SU-DHL-6 (cell line): ENCODE data around the gene KAZALD1.

Experiments used
- CTCF ChIP-seq: fragments of 200-600 bp; sonication (generic); IDR thresholded peaks from one replicate; pipeline ENCODE4 v1.5.1; 2017; ENCODE audit warnings: antibody characterized with exemption, mild to moderate bottlenecking, low read length, moderate library complexity; ENCODE audit not compliant: insufficient read depth, poor library complexity, severe bottlenecking
- EZH2phosphoT487 ChIP-seq: fragments of 200-600 bp; sonication (generic), shearing (Covaris generic); conservative IDR thresholded peaks from 2 replicates; pipeline ENCODE4 v1.6.1; 2018; ENCODE audit warnings: mild to moderate bottlenecking, antibody characterized with exemption, low read length, moderate library complexity, mixed read lengths

DNA sequence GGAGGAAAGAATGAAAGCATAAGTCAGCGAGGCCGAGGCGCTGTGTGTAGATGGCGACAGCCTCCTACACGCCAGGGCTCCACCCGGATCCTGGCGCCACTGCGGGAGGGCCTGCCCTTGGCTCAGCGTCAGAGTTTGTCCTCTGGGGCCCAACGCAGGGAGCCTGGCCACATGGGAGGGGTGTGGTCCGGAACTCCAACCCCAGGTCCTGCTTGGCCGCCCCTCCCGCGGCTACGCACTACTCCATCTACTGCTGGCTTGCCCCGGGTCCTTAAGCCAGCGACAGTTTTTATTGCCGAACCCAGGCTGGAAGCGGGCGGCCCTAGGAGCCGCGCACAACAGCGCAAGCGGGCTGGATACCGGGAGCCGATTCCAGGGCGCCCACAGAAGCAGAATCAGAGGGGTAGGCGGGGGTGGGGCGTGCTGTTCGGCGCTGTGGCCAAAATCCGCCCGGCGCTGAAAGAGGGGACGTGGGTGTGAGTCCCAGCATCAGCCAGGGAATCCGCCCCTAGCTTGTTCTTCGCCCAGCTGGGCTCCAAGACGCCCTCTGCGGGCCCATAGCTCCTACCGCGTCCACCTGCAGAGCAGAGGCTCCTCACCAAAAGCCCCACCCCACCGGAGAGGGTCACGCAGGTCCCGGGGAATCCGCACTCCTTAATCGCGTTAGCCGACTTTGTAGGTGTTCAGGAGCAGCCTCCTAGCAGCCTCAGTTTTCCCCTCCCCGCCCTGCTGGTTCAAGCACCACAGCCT, 4.5 kb downstream of the KAZALD1 start:
- TF ChIP-seq CTCF (peak; percentile 16), EZH2phosphoT487 (0 out of 2 replicates have a peak, but pooled peaks have one; percentile 14)
